DND-41 (cell line): Measurements from ENCODE around the gene CDH23.

Experiments used
- ATAC-seq: fragments of 200-7000 bp; cut with Tn5 transposase; 3 replicates; pipeline ENCODE4 v1.9.1; 2021; ENCODE audit warnings: low read depth; ENCODE audit not compliant: insufficient read depth
- DNase-seq: peaks from one replicate; pipeline ENCODE4 v3.0.0-alpha.2; 2020
- H2AFZ ChIP-seq: 2 replicates; pipeline ENCODE4 v1.6.0; 2012; ENCODE audit warnings: low read depth, low read length
- H3K27ac ChIP-seq: 2 replicates; pipeline ENCODE4 v1.5.1; 2012; ENCODE audit warnings: low read length, inconsistent platforms
- H3K27me3 ChIP-seq: fragments of 200-600 bp; sonication (generic); 2 replicates; pipeline ENCODE4 v1.6.0; 2012; ENCODE audit warnings: low read length, mild to moderate bottlenecking, inconsistent platforms; ENCODE audit not compliant: insufficient read depth, poor library complexity
- H3K36me3 ChIP-seq: 2 replicates; pipeline ENCODE4 v1.5.1; 2012; ENCODE audit warnings: low read length, inconsistent platforms; ENCODE audit not compliant: insufficient read depth
- H3K4me1 ChIP-seq: 2 replicates; pipeline ENCODE4 v1.5.1; 2012; ENCODE audit warnings: mild to moderate bottlenecking, low read length; ENCODE audit not compliant: insufficient read depth
- H3K4me2 ChIP-seq: 2 replicates; pipeline ENCODE4 v1.6.0; 2012; ENCODE audit warnings: mild to moderate bottlenecking, moderate library complexity, low read length, inconsistent platforms; ENCODE audit not compliant: insufficient read depth
- H3K4me3 ChIP-seq, 2 experiments: fragments of 200-600 bp in 1 of 2; shearing (Covaris generic) in 1 of 2; 2 replicates each; pipeline ENCODE4 v1.5.1; 2012 to 2016; ENCODE audit warnings: inconsistent platforms in 2 of 2, low read length in 2 of 2, mild to moderate bottlenecking in 2 of 2, low read depth in 1 of 2, moderate library complexity in 1 of 2
- H3K79me2 ChIP-seq: 2 replicates; pipeline ENCODE4 v1.6.0; 2012; ENCODE audit warnings: low read length, inconsistent platforms; ENCODE audit not compliant: insufficient read depth
- H3K9ac ChIP-seq: 2 replicates; pipeline ENCODE4 v1.6.0; 2012; ENCODE audit warnings: low read depth, mild to moderate bottlenecking, inconsistent platforms, low read length, moderate library complexity
- H3K9me3 ChIP-seq: 2 replicates; pipeline ENCODE4 v1.5.1; 2012; ENCODE audit warnings: low read length, moderate library complexity, mild to moderate bottlenecking, inconsistent platforms; ENCODE audit not compliant: insufficient read depth, severe bottlenecking
- H4K20me1 ChIP-seq: 2 replicates; pipeline ENCODE4 v1.6.0; 2012; ENCODE audit warnings: low read length; ENCODE audit not compliant: insufficient read depth
- CTCF ChIP-seq: IDR thresholded peaks from 2 replicates; pipeline ENCODE4 v1.5.1; 2012; ENCODE audit warnings: borderline replicate concordance, low read length, moderate library complexity, mild to moderate bottlenecking; ENCODE audit not compliant: poor library complexity, severe bottlenecking; ENCODE audit errors: extremely low read depth
- EZH2 ChIP-seq: IDR thresholded peaks from 3 replicates; pipeline ENCODE4 v1.6.1; 2012; ENCODE audit warnings: borderline replicate concordance, low read depth, mild to moderate bottlenecking, moderate library complexity, low read length, inconsistent platforms; ENCODE audit not compliant: severe bottlenecking

Gene CDH23

DNA sequence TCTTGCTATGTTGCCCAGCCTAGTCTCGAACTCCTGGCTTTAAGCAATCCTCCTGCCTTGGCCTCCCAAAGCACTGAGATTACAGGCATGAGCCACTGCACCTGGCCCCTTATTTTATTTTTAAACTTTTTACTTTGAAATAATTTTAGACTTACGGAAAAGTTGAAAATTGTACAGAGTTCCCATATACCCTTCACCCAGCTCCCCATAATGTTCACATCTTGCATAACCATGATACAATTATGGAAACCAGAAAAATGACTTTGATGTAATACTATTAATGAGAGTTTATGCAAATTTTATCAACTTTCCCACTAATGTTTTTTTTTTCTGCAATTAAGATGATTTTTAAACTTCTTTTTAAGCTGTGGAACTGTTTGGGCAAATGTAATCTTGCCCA, 58.3 kb downstream of the CDH23 start:
- Histone ChIP-seq H2AFZ (no peak overlapping the region), H3K27ac (no peak overlapping the region), H3K9ac (no peak overlapping the region), H3K4me2 (no peak overlapping the region), H4K20me1 (no peaks in the 10 kb centered on the region), H3K27me3 (peaks cover 6% of the 10 kb centered on the region), H3K4me3 (no peak overlapping the region), H3K36me3 (no peaks in the 10 kb centered on the region), H3K4me1 (no peaks in the 10 kb centered on the region), H3K79me2 (no peaks in the 10 kb centered on the region), H3K9me3 (no peaks in the 10 kb centered on the region)
- TF ChIP-seq EZH2 (no peak), CTCF (no peak)
- no peak for DNase-seq
- no peak for ATAC-seq

- no peaks in the 10 kb centered on the region for H4K20me1 ChIP-seq
- peaks cover 6% of the 10 kb centered on the region for H3K27me3 ChIP-seq
- DNase-seq (no peak), ATAC-seq (no peak)
- no peaks in the 10 kb centered on the region for H3K9me3 ChIP-seq
- H3K4me3 ChIP-seq, result no peak overlapping the region
- H3K79me2 ChIP-seq, result no peaks in the 10 kb centered on the region
- H3K9ac ChIP-seq, result no peak overlapping the region
- H3K36me3 ChIP-seq, result no peaks in the 10 kb centered on the region
- no peak overlapping the region for H3K4me2 ChIP-seq
- no peak overlapping the region for H2AFZ ChIP-seq
- TF ChIP-seq CTCF (no peak), EZH2 (no peak)
- no peaks in the 10 kb centered on the region for H3K4me1 ChIP-seq
- H3K27ac ChIP-seq, result no peak overlapping the region
Observed at GRCh38 chr10:71456631-71457030, 59.9 kb downstream of the CDH23 start.

DNA sequence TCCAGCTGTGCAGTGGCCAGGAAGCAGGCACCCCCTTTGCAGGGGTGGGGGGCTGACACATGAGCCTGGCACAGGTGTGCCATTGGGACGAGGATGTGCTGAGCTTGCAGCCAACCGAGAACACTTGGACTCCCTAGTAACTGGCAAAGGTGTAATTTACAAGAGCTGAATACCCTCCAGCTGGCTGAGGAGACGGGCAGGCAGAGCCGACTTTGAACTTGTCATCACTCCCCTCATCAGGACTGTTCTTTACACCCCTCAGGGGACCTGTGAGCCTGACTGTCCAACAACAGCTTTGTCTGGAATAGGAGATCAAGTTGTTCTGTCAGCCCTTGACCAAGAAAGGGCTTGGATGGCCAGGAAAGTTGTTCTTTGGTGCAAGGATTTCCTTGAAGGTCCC, 61.2 kb downstream of the CDH23 start:
- Histone ChIP-seq H3K4me1 (no peaks in the 10 kb centered on the region), H4K20me1 (no peaks in the 10 kb centered on the region), H3K27ac (no peak overlapping the region), H3K79me2 (no peaks in the 10 kb centered on the region), H3K4me2 (no peak overlapping the region), H3K27me3 (peaks cover 6% of the 10 kb centered on the region), H3K4me3 (no peak overlapping the region), H3K36me3 (no peaks in the 10 kb centered on the region), H3K9me3 (no peaks in the 10 kb centered on the region), H3K9ac (no peak overlapping the region), H2AFZ (no peak overlapping the region)
- ATAC-seq (no peak), DNase-seq (no peak)
- TF ChIP-seq CTCF (no peak), EZH2 (no peak)

- no peak for DNase-seq
- Histone ChIP-seq H3K9ac (no peak overlapping the region), H4K20me1 (no peaks in the 10 kb centered on the region), H3K4me1 (no peaks in the 10 kb centered on the region), H3K27ac (no peak overlapping the region), H3K4me3 (no peak overlapping the region), H3K9me3 (no peaks in the 10 kb centered on the region), H3K4me2 (no peak overlapping the region), H2AFZ (no peak overlapping the region), H3K79me2 (no peaks in the 10 kb centered on the region), H3K27me3 (peaks cover 6% of the 10 kb centered on the region), H3K36me3 (no peaks in the 10 kb centered on the region)
- no peak for ATAC-seq
- TF ChIP-seq CTCF, result no peak
- TF ChIP-seq EZH2, result no peak
Observed at GRCh38 chr10:71458387-71458786, 61.7 kb downstream of the CDH23 start.
